Glutamatergic neuron (in vitro differentiated cells): Measurements from ENCODE around the gene TMEM258. TPM values are rescaled to one million over a fixed set of nuclear protein-coding genes. Genes with fewer than 3 reads are reported as not detected.

ENCODE experiments used
- DNase-seq: peaks from one replicate; pipeline ENCODE4 v3.0.0; 2022
- H3K27ac Mint-ChIP-seq: one replicate; pipeline ENCODE4 v1.8.0; 2020; ENCODE audit warnings: mild to moderate bottlenecking, mixed read lengths, inconsistent platforms; ENCODE audit not compliant: unreplicated experiment
- H3K27me3 Mint-ChIP-seq: one replicate; pipeline ENCODE4 v1.8.0; 2020; ENCODE audit warnings: mild to moderate bottlenecking, moderate library complexity, mixed read lengths, inconsistent platforms; ENCODE audit not compliant: unreplicated experiment
- H3K36me3 Mint-ChIP-seq: one replicate; pipeline ENCODE4 v1.8.0; 2020; ENCODE audit warnings: mild to moderate bottlenecking, mixed read lengths, inconsistent platforms; ENCODE audit not compliant: unreplicated experiment
- H3K4me1 Mint-ChIP-seq: one replicate; pipeline ENCODE4 v1.8.0; 2020; ENCODE audit warnings: mild to moderate bottlenecking, low read depth, mixed read lengths, inconsistent platforms; ENCODE audit not compliant: unreplicated experiment
- H3K4me3 Mint-ChIP-seq: one replicate; pipeline ENCODE4 v1.8.0; 2020; ENCODE audit warnings: mild to moderate bottlenecking, mixed read lengths, inconsistent platforms; ENCODE audit not compliant: unreplicated experiment
- H3K9me3 Mint-ChIP-seq: one replicate; pipeline ENCODE4 v1.8.0; 2020; ENCODE audit warnings: mild to moderate bottlenecking, moderate library complexity, mixed read lengths, inconsistent platforms; ENCODE audit not compliant: unreplicated experiment
- CTCF ChIP-seq: fragments of 200-600 bp; sonication (generic); IDR thresholded peaks from one replicate; pipeline ENCODE4 v1.5.0; 2021; ENCODE audit not compliant: partially characterized antibody, unreplicated experiment
- total RNA-seq: library from RNA; stranded (reverse); fragmentation: NEBNext Ultra II Directional; extraction: Animal tissue kit (Norgen Biotek cat#: 25700); gene quantifications from one replicate; pipeline ENCODE4 v1.2.1, GENCODE V29; 2021; ENCODE audit not compliant: unreplicated experiment

The TMEM258 gene
- total RNA-seq, 1 donor from 2014 or later = 82.7 TPM

GRCh38 chr11:61795876-61796526, 3.6 kb upstream of the TMEM258 start:
- Mint-ChIP-seq H3K4me1 (peaks cover 9% of the 10 kb centered on the region), H3K9me3 (peaks cover 10% of the 10 kb centered on the region), H3K27ac (no peak overlapping the region), H3K27me3 (peaks cover 13% of the 10 kb centered on the region), H3K36me3 (no peaks in the 10 kb centered on the region), H3K4me3 (no peak overlapping the region)
- no peak for DNase-seq
- no peak for TF ChIP-seq CTCF

- Mint-ChIP-seq H3K9me3 (peaks cover 10% of the 10 kb centered on the region), H3K27ac (no peak overlapping the region), H3K36me3 (no peaks in the 10 kb centered on the region), H3K4me1 (peaks cover 9% of the 10 kb centered on the region), H3K4me3 (no peak overlapping the region), H3K27me3 (peaks cover 13% of the 10 kb centered on the region)
- no peak for TF ChIP-seq CTCF
- no peak for DNase-seq
Measured at GRCh38 chr11:61795459-61795858, 3.1 kb upstream of the TMEM258 start.

GRCh38 chr11:61794579-61794978, 2.2 kb upstream of the TMEM258 start:
- Mint-ChIP-seq H3K9me3 (peaks cover 10% of the 10 kb centered on the region), H3K36me3 (no peaks in the 10 kb centered on the region), H3K27me3 (peaks cover 13% of the 10 kb centered on the region), H3K4me3 (no peak overlapping the region), H3K27ac (no peak overlapping the region), H3K4me1 (peaks cover 9% of the 10 kb centered on the region)
- no peak for DNase-seq
- no peak for TF ChIP-seq CTCF

GRCh38 chr11:61793829-61794204, 1.4 kb upstream of the TMEM258 start:
- TF ChIP-seq CTCF = no peak
- no peak overlapping the region for H3K27ac Mint-ChIP-seq
- H3K9me3 Mint-ChIP-seq = peaks cover 10% of the 10 kb centered on the region
- peaks cover 9% of the 10 kb centered on the region for H3K4me1 Mint-ChIP-seq
- no peak for DNase-seq
- H3K27me3 Mint-ChIP-seq = peaks cover 13% of the 10 kb centered on the region
- H3K36me3 Mint-ChIP-seq = no peaks in the 10 kb centered on the region
- H3K4me3 Mint-ChIP-seq = peak overlapping the region; percentile 99

- Mint-ChIP-seq H3K4me1 (peaks cover 9% of the 10 kb centered on the region), H3K27me3 (peaks cover 13% of the 10 kb centered on the region), H3K9me3 (peaks cover 10% of the 10 kb centered on the region), H3K27ac (peak overlapping the region; percentile 81), H3K4me3 (peak overlapping the region; percentile 99), H3K36me3 (no peaks in the 10 kb centered on the region)
- DNase-seq = no peak
- no peak for TF ChIP-seq CTCF
Measured at GRCh38 chr11:61793083-61793828, 857 bp upstream of the TMEM258 start.
